Measurements from ENCODE around the gene TRIM7. TPM values are rescaled to one million over a fixed set of nuclear protein-coding genes. Genes with fewer than 3 reads are reported as not detected.

The TRIM7 gene
- total and polyA plus RNA-seq, 9 of the 15 experiments (the other 6 are each of a cell fraction or from before 2014, with no cell fraction given) = 2.6 to 14.9 (median 8.9) TPM

DNA sequence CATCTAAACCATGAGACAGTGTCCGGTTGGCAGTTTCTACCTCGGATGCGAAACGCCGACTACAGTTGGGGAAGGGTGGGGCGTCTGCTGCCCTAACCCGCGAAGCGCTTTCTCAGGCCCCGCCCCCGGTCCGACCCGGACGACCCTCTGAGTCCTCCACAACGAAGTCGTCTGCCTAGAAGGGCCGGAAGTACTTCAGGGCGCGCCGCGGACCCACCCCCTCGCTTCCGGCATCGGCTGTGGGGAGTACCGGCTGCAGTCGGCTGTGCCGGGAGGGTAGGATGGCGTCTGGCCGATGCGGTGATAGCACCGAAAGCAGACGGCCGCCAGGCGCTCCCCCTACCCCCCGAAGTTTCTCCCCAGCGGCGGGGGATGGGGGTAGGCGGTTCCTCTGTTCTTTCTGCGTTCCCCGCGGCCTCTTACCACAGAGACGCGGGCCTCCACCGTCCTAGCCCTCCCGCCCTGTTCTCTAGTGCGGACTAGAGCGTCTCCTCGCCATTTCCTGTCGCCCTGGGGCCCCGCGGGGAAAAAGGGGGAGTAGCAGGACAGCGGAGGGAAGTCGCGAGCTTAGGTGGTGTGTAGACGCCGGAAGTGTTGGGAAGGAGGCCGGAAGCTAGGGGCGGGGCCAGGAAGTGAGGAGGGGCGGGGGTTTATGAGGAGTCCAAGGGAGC is 18.2 kb upstream of the TRIM7 start, which contains the start of gene TRIM41 (continued):
- TF ChIP-seq, protein P1, sequence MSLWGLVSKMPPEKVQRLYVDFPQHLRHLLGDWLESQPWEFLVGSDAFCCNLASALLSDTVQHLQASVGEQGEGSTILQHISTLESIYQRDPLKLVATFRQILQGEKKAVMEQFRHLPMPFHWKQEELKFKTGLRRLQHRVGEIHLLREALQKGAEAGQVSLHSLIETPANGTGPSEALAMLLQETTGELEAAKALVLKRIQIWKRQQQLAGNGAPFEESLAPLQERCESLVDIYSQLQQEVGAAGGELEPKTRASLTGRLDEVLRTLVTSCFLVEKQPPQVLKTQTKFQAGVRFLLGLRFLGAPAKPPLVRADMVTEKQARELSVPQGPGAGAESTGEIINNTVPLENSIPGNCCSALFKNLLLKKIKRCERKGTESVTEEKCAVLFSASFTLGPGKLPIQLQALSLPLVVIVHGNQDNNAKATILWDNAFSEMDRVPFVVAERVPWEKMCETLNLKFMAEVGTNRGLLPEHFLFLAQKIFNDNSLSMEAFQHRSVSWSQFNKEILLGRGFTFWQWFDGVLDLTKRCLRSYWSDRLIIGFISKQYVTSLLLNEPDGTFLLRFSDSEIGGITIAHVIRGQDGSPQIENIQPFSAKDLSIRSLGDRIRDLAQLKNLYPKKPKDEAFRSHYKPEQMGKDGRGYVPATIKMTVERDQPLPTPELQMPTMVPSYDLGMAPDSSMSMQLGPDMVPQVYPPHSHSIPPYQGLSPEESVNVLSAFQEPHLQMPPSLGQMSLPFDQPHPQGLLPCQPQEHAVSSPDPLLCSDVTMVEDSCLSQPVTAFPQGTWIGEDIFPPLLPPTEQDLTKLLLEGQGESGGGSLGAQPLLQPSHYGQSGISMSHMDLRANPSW (CRISPR knock-in tag; IDR thresholded peaks at IDR 0.05) = no peak
- TF ChIP-seq RAD51 (IDR thresholded peaks at IDR 0.05; ENCODE audit: borderline replicate concordance, low read depth) (no peak), ZNF408 (CRISPR knock-in tag; IDR thresholded peaks at IDR 0.05; ENCODE audit: low read depth) (no peak), ZNF282 (CRISPR knock-in tag; IDR thresholded peaks at IDR 0.05) (no peak), ZNF444 (CRISPR knock-in tag; IDR thresholded peaks at IDR 0.05) (no peak), RBFOX2 (IDR thresholded peaks at IDR 0.05; ENCODE audit: low read depth, low read length) (peak; percentile 94), ZNF695 (CRISPR knock-in tag; IDR thresholded peaks at IDR 0.05) (no peak), CBX1 (IDR thresholded peaks at IDR 0.05; ENCODE audit: low read depth) (no peak; the same call in 1 of the 2 replicates), YBX1 (IDR thresholded peaks at IDR 0.05) (no peak)
- TF ChIP-seq, protein P2, sequence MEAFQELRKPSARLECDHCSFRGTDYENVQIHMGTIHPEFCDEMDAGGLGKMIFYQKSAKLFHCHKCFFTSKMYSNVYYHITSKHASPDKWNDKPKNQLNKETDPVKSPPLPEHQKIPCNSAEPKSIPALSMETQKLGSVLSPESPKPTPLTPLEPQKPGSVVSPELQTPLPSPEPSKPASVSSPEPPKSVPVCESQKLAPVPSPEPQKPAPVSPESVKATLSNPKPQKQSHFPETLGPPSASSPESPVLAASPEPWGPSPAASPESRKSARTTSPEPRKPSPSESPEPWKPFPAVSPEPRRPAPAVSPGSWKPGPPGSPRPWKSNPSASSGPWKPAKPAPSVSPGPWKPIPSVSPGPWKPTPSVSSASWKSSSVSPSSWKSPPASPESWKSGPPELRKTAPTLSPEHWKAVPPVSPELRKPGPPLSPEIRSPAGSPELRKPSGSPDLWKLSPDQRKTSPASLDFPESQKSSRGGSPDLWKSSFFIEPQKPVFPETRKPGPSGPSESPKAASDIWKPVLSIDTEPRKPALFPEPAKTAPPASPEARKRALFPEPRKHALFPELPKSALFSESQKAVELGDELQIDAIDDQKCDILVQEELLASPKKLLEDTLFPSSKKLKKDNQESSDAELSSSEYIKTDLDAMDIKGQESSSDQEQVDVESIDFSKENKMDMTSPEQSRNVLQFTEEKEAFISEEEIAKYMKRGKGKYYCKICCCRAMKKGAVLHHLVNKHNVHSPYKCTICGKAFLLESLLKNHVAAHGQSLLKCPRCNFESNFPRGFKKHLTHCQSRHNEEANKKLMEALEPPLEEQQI (IDR thresholded peaks at IDR 0.05) = no peak
- TF ChIP-seq, protein P3, sequence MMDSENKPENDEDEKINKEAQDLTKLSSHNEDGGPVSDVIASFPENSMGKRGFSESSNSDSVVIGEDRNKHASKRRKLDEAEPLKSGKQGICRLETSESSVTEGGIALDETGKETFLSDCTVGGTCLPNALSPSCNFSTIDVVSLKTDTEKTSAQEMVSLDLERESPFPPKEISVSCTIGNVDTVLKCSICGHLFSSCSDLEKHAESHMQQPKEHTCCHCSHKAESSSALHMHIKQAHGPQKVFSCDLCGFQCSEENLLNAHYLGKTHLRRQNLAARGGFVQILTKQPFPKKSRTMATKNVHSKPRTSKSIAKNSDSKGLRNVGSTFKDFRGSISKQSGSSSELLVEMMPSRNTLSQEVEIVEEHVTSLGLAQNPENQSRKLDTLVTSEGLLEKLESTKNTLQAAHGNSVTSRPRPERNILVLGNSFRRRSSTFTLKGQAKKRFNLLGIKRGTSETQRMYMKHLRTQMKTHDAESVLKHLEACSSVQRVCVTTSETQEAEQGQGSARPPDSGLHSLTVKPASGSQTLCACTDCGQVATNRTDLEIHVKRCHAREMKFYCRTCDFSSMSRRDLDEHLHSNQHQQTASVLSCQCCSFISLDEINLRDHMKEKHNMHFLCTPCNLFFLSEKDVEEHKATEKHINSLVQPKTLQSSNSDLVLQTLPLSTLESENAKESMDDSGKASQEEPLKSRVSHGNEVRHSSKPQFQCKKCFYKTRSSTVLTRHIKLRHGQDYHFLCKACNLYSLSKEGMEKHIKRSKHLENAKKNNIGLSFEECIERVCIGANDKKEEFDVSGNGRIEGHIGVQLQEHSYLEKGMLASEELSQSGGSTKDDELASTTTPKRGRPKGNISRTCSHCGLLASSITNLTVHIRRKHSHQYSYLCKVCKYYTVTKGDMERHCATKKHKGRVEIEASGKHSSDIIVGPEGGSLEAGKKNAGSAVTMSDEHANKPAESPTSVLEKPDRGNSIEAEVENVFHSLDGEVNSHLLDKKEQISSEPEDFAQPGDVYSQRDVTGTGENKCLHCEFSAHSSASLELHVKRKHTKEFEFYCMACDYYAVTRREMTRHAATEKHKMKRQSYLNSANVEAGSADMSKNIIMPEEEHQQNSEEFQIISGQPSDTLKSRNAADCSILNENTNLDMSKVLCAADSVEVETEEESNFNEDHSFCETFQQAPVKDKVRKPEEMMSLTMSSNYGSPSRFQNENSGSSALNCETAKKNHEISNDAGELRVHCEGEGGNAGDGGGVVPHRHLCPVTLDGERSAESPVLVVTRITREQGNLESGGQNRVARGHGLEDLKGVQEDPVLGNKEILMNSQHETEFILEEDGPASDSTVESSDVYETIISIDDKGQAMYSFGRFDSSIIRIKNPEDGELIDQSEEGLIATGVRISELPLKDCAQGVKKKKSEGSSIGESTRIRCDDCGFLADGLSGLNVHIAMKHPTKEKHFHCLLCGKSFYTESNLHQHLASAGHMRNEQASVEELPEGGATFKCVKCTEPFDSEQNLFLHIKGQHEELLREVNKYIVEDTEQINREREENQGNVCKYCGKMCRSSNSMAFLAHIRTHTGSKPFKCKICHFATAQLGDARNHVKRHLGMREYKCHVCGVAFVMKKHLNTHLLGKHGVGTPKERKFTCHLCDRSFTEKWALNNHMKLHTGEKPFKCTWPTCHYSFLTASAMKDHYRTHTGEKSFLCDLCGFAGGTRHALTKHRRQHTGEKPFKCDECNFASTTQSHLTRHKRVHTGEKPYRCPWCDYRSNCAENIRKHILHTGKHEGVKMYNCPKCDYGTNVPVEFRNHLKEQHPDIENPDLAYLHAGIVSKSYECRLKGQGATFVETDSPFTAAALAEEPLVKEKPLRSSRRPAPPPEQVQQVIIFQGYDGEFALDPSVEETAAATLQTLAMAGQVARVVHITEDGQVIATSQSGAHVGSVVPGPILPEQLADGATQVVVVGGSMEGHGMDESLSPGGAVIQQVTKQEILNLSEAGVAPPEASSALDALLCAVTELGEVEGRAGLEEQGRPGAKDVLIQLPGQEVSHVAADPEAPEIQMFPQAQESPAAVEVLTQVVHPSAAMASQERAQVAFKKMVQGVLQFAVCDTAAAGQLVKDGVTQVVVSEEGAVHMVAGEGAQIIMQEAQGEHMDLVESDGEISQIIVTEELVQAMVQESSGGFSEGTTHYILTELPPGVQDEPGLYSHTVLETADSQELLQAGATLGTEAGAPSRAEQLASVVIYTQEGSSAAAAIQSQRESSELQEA (IDR thresholded peaks at IDR 0.05; ENCODE audit: low read depth) = no peak
